MM.1S (cell line): ENCODE results near the gene GJC1.

Experiments used
- DNase-seq: peaks from one replicate; pipeline ENCODE4 v3.0.0-alpha.2; 2015
- H2AFZ ChIP-seq: fragments of 300-600 bp; sonication (generic); 2 replicates; pipeline ENCODE4 v1.6.0; 2016; ENCODE audit warnings: antibody characterized with exemption, low read length
- H3F3A ChIP-seq: fragments of 300-600 bp; sonication (generic); 2 replicates; pipeline ENCODE4 v1.6.1; 2016; ENCODE audit warnings: mild to moderate bottlenecking, antibody characterized with exemption, low read length, moderate library complexity, mixed read lengths; ENCODE audit not compliant: insufficient read depth
- H3K27ac ChIP-seq: fragments of 300-600 bp; sonication (generic); 2 replicates; pipeline ENCODE4 v1.5.1; 2016; ENCODE audit warnings: mild to moderate bottlenecking, low read length
- H3K27me3 ChIP-seq: fragments of 300-600 bp; sonication (generic); replicated peaks from 2 replicates; pipeline ENCODE4 v1.6.0; 2016; ENCODE audit warnings: low read length; ENCODE audit not compliant: insufficient read depth
- H3K36me3 ChIP-seq: fragments of 300-600 bp; sonication (generic); replicated peaks from 2 replicates; pipeline ENCODE4 v1.6.1; 2016; ENCODE audit warnings: mild to moderate bottlenecking, low read length, mixed read lengths; ENCODE audit not compliant: insufficient read depth
- H3K4me1 ChIP-seq: fragments of 300-600 bp; sonication (generic); 2 replicates; pipeline ENCODE4 v1.6.1; 2016; ENCODE audit warnings: low read length, mixed read lengths
- H3K4me2 ChIP-seq: fragments of 300-600 bp; sonication (generic); 2 replicates; pipeline ENCODE4 v1.6.0; 2016; ENCODE audit warnings: low read depth, low read length
- H3K4me3 ChIP-seq: fragments of 300-600 bp; sonication (generic); 2 replicates; pipeline ENCODE4 v1.5.1; 2016; ENCODE audit warnings: low read length, mixed read lengths
- H3K79me2 ChIP-seq: fragments of 300-600 bp; sonication (generic); 2 replicates; pipeline ENCODE4 v1.6.1; 2016; ENCODE audit warnings: mixed run types, low read length, mixed read lengths
- H3K9ac ChIP-seq: fragments of 300-600 bp; sonication (generic); 2 replicates; pipeline ENCODE4 v1.6.1; 2016; ENCODE audit warnings: low read length, mixed read lengths
- H3K9me2 ChIP-seq: fragments of 300-600 bp; sonication (generic); replicated peaks from 2 replicates; pipeline ENCODE4 v1.6.1; 2016; ENCODE audit warnings: mild to moderate bottlenecking, low read length, mixed read lengths; ENCODE audit not compliant: insufficient read depth
- H3K9me3 ChIP-seq: fragments of 300-600 bp; sonication (generic); replicated peaks from 2 replicates; pipeline ENCODE4 v1.6.1; 2016; ENCODE audit warnings: mild to moderate bottlenecking, low read length, mixed read lengths; ENCODE audit not compliant: insufficient read depth
- H4K20me1 ChIP-seq: fragments of 300-600 bp; sonication (generic); 2 replicates; pipeline ENCODE4 v1.6.1; 2016; ENCODE audit warnings: mild to moderate bottlenecking, low read length, moderate library complexity, mixed read lengths; ENCODE audit not compliant: insufficient read depth
- CTCF ChIP-seq: fragments of 300-600 bp; sonication (generic); IDR thresholded peaks from 2 replicates; pipeline ENCODE4 v1.5.1; 2016; ENCODE audit warnings: antibody characterized with exemption, low read length, mixed read lengths
- EZH2 ChIP-seq: fragments of 300-600 bp; sonication (generic); optimal IDR thresholded peaks from 2 replicates; pipeline ENCODE3; 2017; ENCODE audit warnings: low read depth, mild to moderate bottlenecking, antibody characterized with exemption, low read length, mixed read lengths
- EZH2phosphoT487 ChIP-seq: fragments of 300-600 bp; sonication (generic); IDR thresholded peaks from 2 replicates; pipeline ENCODE4 v1.6.1; 2018; ENCODE audit warnings: antibody characterized with exemption, low read length

Gene GJC1

GRCh38 chr17:44862278-44862914, 32.3 kb upstream of the GJC1 start:
- no peaks in the 10 kb centered on the region for H3K79me2 ChIP-seq
- no peak overlapping the region for H3K4me2 ChIP-seq
- no peaks in the 10 kb centered on the region for H3F3A ChIP-seq
- H3K9me3 ChIP-seq: no peaks in the 10 kb centered on the region
- no peak overlapping the region for H2AFZ ChIP-seq
- no peaks in the 10 kb centered on the region for H4K20me1 ChIP-seq
- no peak for DNase-seq
- TF ChIP-seq EZH2: no peak
- no peak for TF ChIP-seq EZH2phosphoT487
- TF ChIP-seq CTCF: no peak
- no peaks in the 10 kb centered on the region for H3K27me3 ChIP-seq
- no peak overlapping the region for H3K27ac ChIP-seq
- no peaks in the 10 kb centered on the region for H3K4me1 ChIP-seq
- H3K36me3 ChIP-seq: no peaks in the 10 kb centered on the region; the same call in 1 of the 2 replicates
- H3K9me2 ChIP-seq: no peaks in the 10 kb centered on the region
- no peak overlapping the region for H3K9ac ChIP-seq
- no peak overlapping the region for H3K4me3 ChIP-seq

GRCh38 chr17:44859701-44860100, 29.6 kb upstream of the GJC1 start:
- Histone ChIP-seq H3K4me3 (no peak overlapping the region), H3K27me3 (no peaks in the 10 kb centered on the region), H3K9me3 (no peaks in the 10 kb centered on the region), H3F3A (no peaks in the 10 kb centered on the region), H3K9ac (no peak overlapping the region), H3K4me1 (no peaks in the 10 kb centered on the region), H3K79me2 (no peaks in the 10 kb centered on the region), H4K20me1 (no peaks in the 10 kb centered on the region), H2AFZ (no peak overlapping the region), H3K36me3 (no peaks in the 10 kb centered on the region; the same call in 1 of the 2 replicates), H3K4me2 (no peak overlapping the region), H3K27ac (no peak overlapping the region), H3K9me2 (no peaks in the 10 kb centered on the region)
- no peak for DNase-seq
- no peak for TF ChIP-seq CTCF
- TF ChIP-seq EZH2phosphoT487: no peak

GRCh38 chr17:44854192-44854591, 24.1 kb upstream of the GJC1 start:
- no peaks in the 10 kb centered on the region for H3K4me1 ChIP-seq
- H3K27ac ChIP-seq: no peak overlapping the region
- H3K9me3 ChIP-seq: no peaks in the 10 kb centered on the region

More at GRCh38 chr17:44854192-44854591, 24.1 kb upstream of the GJC1 start:
- Histone ChIP-seq H3F3A (no peaks in the 10 kb centered on the region), H3K4me2 (no peak overlapping the region), H3K27me3 (no peaks in the 10 kb centered on the region), H3K9me2 (no peaks in the 10 kb centered on the region), H3K4me3 (no peak overlapping the region), H4K20me1 (no peaks in the 10 kb centered on the region), H3K9ac (no peak overlapping the region), H3K36me3 (peaks cover 4% of the 10 kb centered on the region; the same call in 1 of the 2 replicates), H3K79me2 (no peaks in the 10 kb centered on the region), H2AFZ (no peak overlapping the region)
- no peak for DNase-seq
- TF ChIP-seq EZH2 (no peak), EZH2phosphoT487 (no peak), CTCF (no peak)
